ENCODE data around the gene DGKZ.

Gene DGKZ

DNA sequence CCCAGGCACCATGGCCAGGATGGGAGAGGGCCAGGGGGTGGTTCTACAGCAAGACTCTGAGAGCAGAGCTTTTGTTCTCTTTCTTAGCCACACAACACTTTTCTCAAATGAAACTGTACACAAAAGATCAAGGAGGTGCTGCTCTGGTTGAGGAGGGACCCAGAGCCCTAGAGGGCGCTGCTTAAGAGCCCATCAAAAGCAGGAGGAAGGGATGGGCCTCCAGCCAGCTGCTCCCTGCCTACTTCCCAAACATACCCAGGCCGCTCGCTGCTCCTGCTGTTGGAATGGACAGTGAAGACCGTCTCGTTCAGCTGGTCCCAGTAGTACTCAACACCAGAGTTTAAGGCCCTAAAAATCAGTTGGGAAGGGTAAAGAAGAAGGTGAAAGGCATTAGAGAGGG lies 62.8 kb downstream of the DGKZ start:
- H3K36me3 ChIP-seq (replicated peaks; ENCODE audit: insufficient read depth, low read length), result 0 out of 2 replicates have a peak, but pooled peaks cover 5% of the 10 kb centered on the region
- no peaks in the 10 kb centered on the region for H3K9me2 ChIP-seq (replicated peaks; ENCODE audit: insufficient read depth, low read length)
- H3K4me1 ChIP-seq (ENCODE audit: low read length), result no peaks in the 10 kb centered on the region
- TF ChIP-seq EZH2 (optimal IDR thresholded peaks at IDR 0.05; ENCODE audit: low read depth, low read length) (no peak), EZH2phosphoT487 (IDR thresholded peaks at IDR 0.05; ENCODE audit: low read length) (no peak), CTCF (IDR thresholded peaks at IDR 0.05; ENCODE audit: low read length) (no peak)
- no peak overlapping the region for H3K9ac ChIP-seq (ENCODE audit: low read length)
- no peaks in the 10 kb centered on the region for H3K79me2 ChIP-seq (ENCODE audit: low read length)
- H3K9me3 ChIP-seq (replicated peaks; ENCODE audit: insufficient read depth, low read length), result no peaks in the 10 kb centered on the region
- H3K4me3 ChIP-seq (ENCODE audit: low read length), result no peak overlapping the region
- H2AFZ ChIP-seq (ENCODE audit: low read length), result no peak overlapping the region
- H3K4me2 ChIP-seq (ENCODE audit: low read depth, low read length), result no peak overlapping the region
- DNase-seq, result no peak
- no peaks in the 10 kb centered on the region for H3F3A ChIP-seq (ENCODE audit: insufficient read depth, low read length)
- H4K20me1 ChIP-seq (ENCODE audit: insufficient read depth, low read length), result no peaks in the 10 kb centered on the region
- H3K27ac ChIP-seq (ENCODE audit: low read length), result no peak overlapping the region
- no peaks in the 10 kb centered on the region for H3K27me3 ChIP-seq (replicated peaks; ENCODE audit: insufficient read depth, low read length)

GRCh38 chr11:46413760-46414465 lies 66.7 kb downstream of the DGKZ start:
- Histone ChIP-seq H4K20me1 (ENCODE audit: insufficient read depth, low read length) (no peaks in the 10 kb centered on the region), H3K79me2 (ENCODE audit: low read length) (no peaks in the 10 kb centered on the region), H3F3A (ENCODE audit: insufficient read depth, low read length) (no peaks in the 10 kb centered on the region), H3K4me2 (ENCODE audit: low read depth, low read length) (no peak overlapping the region), H3K9me2 (replicated peaks; ENCODE audit: insufficient read depth, low read length) (no peaks in the 10 kb centered on the region), H3K36me3 (replicated peaks; ENCODE audit: insufficient read depth, low read length) (no peaks in the 10 kb centered on the region), H2AFZ (ENCODE audit: low read length) (no peak overlapping the region), H3K4me3 (ENCODE audit: low read length) (no peak overlapping the region), H3K27ac (ENCODE audit: low read length) (no peak overlapping the region), H3K27me3 (replicated peaks; ENCODE audit: insufficient read depth, low read length) (no peaks in the 10 kb centered on the region), H3K4me1 (ENCODE audit: low read length) (no peaks in the 10 kb centered on the region), H3K9me3 (replicated peaks; ENCODE audit: insufficient read depth, low read length) (no peaks in the 10 kb centered on the region), H3K9ac (ENCODE audit: low read length) (no peak overlapping the region)
- no peak for DNase-seq
- TF ChIP-seq EZH2 (optimal IDR thresholded peaks at IDR 0.05; ENCODE audit: low read depth, low read length), result no peak
- no peak for TF ChIP-seq CTCF (IDR thresholded peaks at IDR 0.05; ENCODE audit: low read length)
- no peak for TF ChIP-seq EZH2phosphoT487 (IDR thresholded peaks at IDR 0.05; ENCODE audit: low read length)

GRCh38 chr11:46414466-46414796 lies 67.2 kb downstream of the DGKZ start:
- no peak overlapping the region for H3K27ac ChIP-seq (ENCODE audit: low read length)
- no peak for DNase-seq

More at GRCh38 chr11:46414466-46414796, 67.2 kb downstream of the DGKZ start:
- Histone ChIP-seq H3K9ac (ENCODE audit: low read length) (no peak overlapping the region), H3F3A (ENCODE audit: insufficient read depth, low read length) (no peaks in the 10 kb centered on the region), H3K79me2 (ENCODE audit: low read length) (no peaks in the 10 kb centered on the region), H3K4me1 (ENCODE audit: low read length) (no peaks in the 10 kb centered on the region), H3K9me2 (replicated peaks; ENCODE audit: insufficient read depth, low read length) (no peaks in the 10 kb centered on the region), H2AFZ (ENCODE audit: low read length) (no peak overlapping the region), H3K4me3 (ENCODE audit: low read length) (no peak overlapping the region), H3K9me3 (replicated peaks; ENCODE audit: insufficient read depth, low read length) (no peaks in the 10 kb centered on the region), H4K20me1 (ENCODE audit: insufficient read depth, low read length) (no peaks in the 10 kb centered on the region), H3K36me3 (replicated peaks; ENCODE audit: insufficient read depth, low read length) (no peaks in the 10 kb centered on the region), H3K4me2 (ENCODE audit: low read depth, low read length) (no peak overlapping the region), H3K27me3 (replicated peaks; ENCODE audit: insufficient read depth, low read length) (no peaks in the 10 kb centered on the region)
- TF ChIP-seq EZH2 (optimal IDR thresholded peaks at IDR 0.05; ENCODE audit: low read depth, low read length) (no peak), EZH2phosphoT487 (IDR thresholded peaks at IDR 0.05; ENCODE audit: low read length) (no peak), CTCF (IDR thresholded peaks at IDR 0.05; ENCODE audit: low read length) (no peak)
